HS-27A (cell line): ENCODE measurements around the gene GSAP.
"Not testable (repeated sequence)": the region's sequence is repeated elsewhere in the genome, so short reads cannot be mapped to it uniquely, and the experiment has no call there.

Experiments
- DNase-seq: peaks from one replicate; pipeline ENCODE4 v3.0.0-alpha.2; 2012; ENCODE audit warnings: low read depth, missing footprints

GSAP gene

GRCh38 chr7:77415823-77416620 lies at the start of gene GSAP:
TSS of gene GSAP (minus strand) at chr7:77416349. CDS start at chr7:77416321, 28 bp downstream.
- DNase-seq = no peak

- no peak for DNase-seq
Measured at GRCh38 chr7:77465256-77465655, 49.1 kb upstream of the GSAP start.

- no peak for DNase-seq
Measured at GRCh38 chr7:77464589-77464988, 48.4 kb upstream of the GSAP start.

DNA sequence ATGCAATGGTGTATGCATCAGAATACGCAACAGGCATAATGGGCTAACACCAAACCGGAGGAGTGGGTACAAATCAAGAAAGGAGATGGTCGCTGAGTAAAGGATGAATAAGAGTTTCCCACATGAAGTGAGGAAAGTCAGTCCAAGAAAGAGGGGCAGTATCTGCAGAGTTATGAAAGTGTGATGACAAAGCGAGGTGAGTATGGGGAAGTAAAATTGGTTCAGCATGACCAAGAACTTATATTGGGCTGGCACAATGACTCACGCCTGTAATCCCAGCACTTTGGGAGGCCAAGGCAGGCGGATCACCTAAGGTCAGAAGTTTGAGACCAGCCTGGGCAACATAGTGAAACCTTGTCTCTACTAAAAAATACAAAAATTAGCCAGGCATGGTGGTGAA lies 47.5 kb upstream of the GSAP start:
- DNase-seq = not testable (repeated sequence)

- DNase-seq = no peak
Measured at GRCh38 chr7:77461842-77462241, 45.7 kb upstream of the GSAP start.

DNA sequence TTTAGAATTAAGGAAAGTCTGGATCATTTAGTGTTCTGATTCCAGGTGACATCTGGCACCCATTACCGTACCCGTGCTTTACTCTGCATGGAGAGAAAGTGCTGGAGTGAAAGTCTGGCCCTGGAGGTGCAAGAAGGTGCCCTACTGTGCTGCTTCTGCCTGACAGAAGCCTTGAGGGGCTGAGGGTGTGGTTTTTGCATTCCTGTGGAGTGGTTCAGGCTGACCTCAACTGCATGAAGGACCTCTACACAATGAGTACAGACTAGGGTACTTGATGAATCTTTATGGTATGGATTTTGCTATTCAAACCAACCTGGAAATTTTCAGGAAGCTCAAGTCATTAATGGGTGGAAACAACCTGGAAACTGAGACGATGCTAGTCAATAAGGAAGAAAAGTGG lies 45.1 kb upstream of the GSAP start:
- DNase-seq = no peak

GRCh38 chr7:77460057-77460486 lies 43.9 kb upstream of the GSAP start:
- DNase-seq = no peak

- DNase-seq = no peak
Measured at GRCh38 chr7:77459311-77459726, 43.2 kb upstream of the GSAP start.

DNA sequence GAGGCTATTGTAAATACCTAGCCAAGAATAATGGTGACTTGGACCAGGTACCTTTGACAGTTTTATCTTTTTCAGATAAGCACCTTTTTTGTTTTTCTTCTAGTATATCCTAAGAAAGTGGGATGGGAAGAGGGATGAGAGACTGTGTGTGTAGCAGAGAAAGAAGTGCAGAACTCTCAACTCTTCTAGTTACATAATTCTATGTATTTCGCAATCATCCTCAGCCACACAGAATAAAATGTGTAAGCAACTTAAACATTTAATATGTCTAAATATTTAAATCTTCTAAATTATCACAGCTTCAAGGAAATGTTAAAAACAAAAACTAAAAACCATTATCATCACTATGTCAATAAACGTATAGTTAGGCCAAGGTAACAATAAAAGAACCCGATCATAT lies 42.6 kb upstream of the GSAP start:
- no peak for DNase-seq

GRCh38 chr7:77457779-77458178 lies 41.6 kb upstream of the GSAP start:
- DNase-seq = no peak

DNA sequence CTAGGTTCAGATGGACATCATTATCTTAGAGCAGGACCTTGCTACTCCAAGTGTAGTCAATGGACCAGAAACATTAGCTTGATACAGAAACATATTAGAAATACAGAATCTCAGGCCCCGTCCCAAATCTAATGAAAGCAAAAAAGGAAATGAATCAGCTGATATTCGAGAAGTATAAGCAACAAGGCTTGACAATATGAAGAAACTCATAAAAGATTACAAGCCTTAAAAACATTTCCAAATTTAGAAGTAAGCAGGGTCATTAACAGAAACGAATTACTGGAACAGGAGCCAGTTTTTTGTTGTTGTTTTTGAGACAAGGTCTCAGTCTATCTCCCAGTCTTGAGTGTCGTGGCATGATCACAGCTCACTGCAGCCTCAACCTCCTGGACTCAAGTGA lies 40.5 kb upstream of the GSAP start:
- no peak for DNase-seq

- DNase-seq = peak; percentile 70
Measured at GRCh38 chr7:77455321-77455720, 39.2 kb upstream of the GSAP start.

DNA sequence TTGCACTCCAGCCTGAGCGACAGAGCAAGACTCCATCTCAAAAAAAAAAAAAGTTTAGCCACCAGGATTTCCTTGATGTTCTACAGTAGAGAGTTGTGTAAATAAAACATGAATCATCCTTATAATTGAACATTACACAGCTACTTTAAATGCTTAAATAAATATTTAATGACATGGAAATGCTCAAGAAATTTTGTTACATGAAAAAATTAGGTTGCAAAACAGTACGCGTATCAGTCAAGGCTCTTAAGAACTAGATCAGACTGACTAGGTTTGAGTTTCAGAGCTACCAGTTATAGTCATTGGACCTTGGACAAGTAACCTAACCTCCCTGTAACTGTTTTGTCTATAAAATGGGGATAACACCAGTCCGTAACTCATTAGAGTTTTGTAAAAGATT lies 38.7 kb upstream of the GSAP start:
- no peak for DNase-seq

- DNase-seq = no peak
Measured at GRCh38 chr7:77453531-77453930, 37.4 kb upstream of the GSAP start.

GRCh38 chr7:77451950-77452349 lies 35.8 kb upstream of the GSAP start:
- not testable (repeated sequence) for DNase-seq

- DNase-seq = no peak
Measured at GRCh38 chr7:77450613-77451012, 34.5 kb upstream of the GSAP start.

DNA sequence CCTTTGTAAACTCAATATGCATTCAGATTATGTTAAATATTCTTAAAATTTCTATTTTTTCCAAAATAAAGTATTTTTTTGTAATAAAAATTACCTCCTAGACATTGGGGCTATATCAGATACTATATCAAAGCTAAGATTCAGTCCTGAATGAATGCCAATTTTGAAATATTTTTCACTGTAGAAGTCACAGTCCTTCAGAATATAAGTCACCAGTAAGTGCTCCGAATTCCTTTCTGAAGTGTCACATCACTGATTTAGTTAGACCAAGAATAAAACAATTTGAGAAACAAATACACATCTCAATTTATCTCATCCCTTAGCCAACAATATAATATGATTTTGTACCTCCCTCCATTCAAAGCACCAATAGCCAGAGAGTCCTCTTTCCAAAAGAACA lies 33.9 kb upstream of the GSAP start:
- DNase-seq = no peak

- no peak for DNase-seq
Measured at GRCh38 chr7:77447616-77448015, 31.5 kb upstream of the GSAP start.

- DNase-seq = no peak
Measured at GRCh38 chr7:77444123-77444522, 28.0 kb upstream of the GSAP start.

GRCh38 chr7:77443042-77443441 lies 26.9 kb upstream of the GSAP start:
- no peak for DNase-seq

GRCh38 chr7:77442636-77443035 lies 26.5 kb upstream of the GSAP start:
- no peak for DNase-seq

DNA sequence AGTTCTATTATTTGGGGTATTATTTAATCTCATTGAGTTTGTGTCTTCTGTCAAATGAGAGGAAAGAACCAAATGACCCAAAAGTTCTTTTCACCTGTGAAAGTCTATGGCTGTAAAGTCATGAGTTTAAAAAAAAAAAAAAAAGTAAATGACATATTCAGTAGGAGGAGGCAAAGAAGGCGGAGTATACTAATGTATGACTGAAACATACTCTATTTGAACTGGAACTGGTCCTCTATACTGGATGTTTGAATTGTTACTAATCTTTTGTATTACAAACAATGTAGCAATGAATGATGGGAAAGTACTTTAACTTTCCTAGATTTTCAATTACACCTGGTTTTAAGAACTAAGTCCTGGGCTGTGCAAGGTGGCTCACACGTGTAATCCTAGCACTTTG lies 24.9 kb upstream of the GSAP start:
- no peak for DNase-seq

DNA sequence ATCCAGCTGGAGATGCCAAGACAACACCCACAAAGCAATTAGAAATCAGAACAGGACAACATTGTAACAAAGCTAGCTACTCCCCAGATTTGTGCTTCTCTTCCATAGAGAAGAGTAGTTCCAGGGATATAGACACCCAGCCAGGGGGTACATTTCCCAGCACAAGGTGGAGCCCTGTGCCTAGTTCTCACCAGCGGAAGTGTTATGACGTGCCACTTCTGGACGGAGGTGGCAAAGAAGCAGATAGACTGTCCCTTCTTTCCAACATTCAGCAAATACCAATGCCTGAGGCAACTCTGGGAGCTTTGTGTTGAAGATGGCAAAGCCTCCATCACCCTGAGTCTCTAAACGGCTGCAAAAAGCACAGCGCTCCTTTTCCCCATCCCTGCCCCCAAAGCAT lies 23.4 kb upstream of the GSAP start:
- no peak for DNase-seq

GRCh38 chr7:77438131-77438530 lies 22.0 kb upstream of the GSAP start:
- no peak for DNase-seq
